Left ventricle myocardium inferior (tissue), 1 donor: ENCODE measurements around the gene SLC7A14. TPM values are rescaled to one million over a fixed set of nuclear protein-coding genes. Genes with fewer than 3 reads are reported as not detected.

Experiments used
- DNase-seq: peaks from one replicate; pipeline ENCODE4 v3.0.0-alpha.2; 2020
- H3K27ac ChIP-seq: fragments of 200-600 bp; replicated peaks from 2 replicates; pipeline ENCODE4 v1.8.0; 2021
- H3K27me3 ChIP-seq: fragments of 200-600 bp; 2 replicates; pipeline ENCODE4 v1.8.0; 2021; ENCODE audit warnings: low read depth
- H3K36me3 ChIP-seq: fragments of 200-600 bp; 2 replicates; pipeline ENCODE4 v1.8.0; 2021
- H3K4me1 ChIP-seq: fragments of 200-600 bp; 2 replicates; pipeline ENCODE4 v1.8.0; 2021
- H3K4me3 ChIP-seq: fragments of 200-600 bp; 2 replicates; pipeline ENCODE4 v1.8.0; 2021; ENCODE audit warnings: mild to moderate bottlenecking, moderate library complexity
- H3K9me3 ChIP-seq: fragments of 200-600 bp; replicated peaks from 2 replicates; pipeline ENCODE4 v1.8.0; 2021
- intact Hi-C: fragments of 100-400 bp; cut with micrococcal nuclease; formaldehyde crosslinking; loops from one replicate; pipeline ENCODE4 v1.11.0; 2022
- total RNA-seq: library from RNA; stranded (reverse); fragmentation: NEBNext Ultra II Directional; extraction: Animal tissue kit (Norgen Biotek cat#: 25700); gene quantifications from one replicate; pipeline ENCODE4 v1.2.1, GENCODE V29; 2021
- TF ChIP-seq, protein P1 (sequence below): fragments of 200-600 bp; IDR thresholded peaks from 2 replicates; pipeline ENCODE4 v1.8.0; 2021; ENCODE audit warnings: antibody characterized with exemption, mild to moderate bottlenecking, borderline replicate concordance
- donor health status: DM: no; HTN: yes; CAD: no; lungs with severe emphysema.

Gene SLC7A14
- total RNA-seq, 1 donor from 2014 or later = not detected

DNA sequence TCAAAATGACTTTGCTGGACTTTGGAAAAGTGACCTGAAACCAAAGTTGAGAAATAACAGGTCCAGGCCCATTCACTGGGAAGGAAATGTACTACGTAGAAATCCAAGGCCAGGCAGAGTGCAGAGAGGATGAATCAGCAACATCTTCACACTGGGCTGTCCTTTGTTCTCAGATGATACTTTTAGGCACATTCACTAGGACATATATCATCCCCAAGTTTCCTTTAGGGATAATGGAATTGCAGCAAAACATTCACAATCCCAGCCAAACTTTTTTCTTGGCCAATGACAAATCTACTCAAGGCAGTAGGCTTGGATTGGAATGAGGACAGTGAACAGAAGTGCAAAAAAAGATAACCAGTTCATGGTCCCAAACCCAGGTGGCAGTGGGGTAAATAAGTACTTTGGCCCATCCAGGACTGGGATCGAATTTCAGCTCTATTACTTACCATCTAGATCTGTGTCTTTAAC, 92.1 kb downstream of the SLC7A14 start:
- no peak overlapping the region for H3K4me3 ChIP-seq
- peaks cover 5% of the 10 kb centered on the region for H3K27me3 ChIP-seq
- DNase-seq = no peak
- TF ChIP-seq, protein P1, sequence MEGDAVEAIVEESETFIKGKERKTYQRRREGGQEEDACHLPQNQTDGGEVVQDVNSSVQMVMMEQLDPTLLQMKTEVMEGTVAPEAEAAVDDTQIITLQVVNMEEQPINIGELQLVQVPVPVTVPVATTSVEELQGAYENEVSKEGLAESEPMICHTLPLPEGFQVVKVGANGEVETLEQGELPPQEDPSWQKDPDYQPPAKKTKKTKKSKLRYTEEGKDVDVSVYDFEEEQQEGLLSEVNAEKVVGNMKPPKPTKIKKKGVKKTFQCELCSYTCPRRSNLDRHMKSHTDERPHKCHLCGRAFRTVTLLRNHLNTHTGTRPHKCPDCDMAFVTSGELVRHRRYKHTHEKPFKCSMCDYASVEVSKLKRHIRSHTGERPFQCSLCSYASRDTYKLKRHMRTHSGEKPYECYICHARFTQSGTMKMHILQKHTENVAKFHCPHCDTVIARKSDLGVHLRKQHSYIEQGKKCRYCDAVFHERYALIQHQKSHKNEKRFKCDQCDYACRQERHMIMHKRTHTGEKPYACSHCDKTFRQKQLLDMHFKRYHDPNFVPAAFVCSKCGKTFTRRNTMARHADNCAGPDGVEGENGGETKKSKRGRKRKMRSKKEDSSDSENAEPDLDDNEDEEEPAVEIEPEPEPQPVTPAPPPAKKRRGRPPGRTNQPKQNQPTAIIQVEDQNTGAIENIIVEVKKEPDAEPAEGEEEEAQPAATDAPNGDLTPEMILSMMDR = no peak
- intact Hi-C loops = no loop called here
- no peak overlapping the region for H3K27ac ChIP-seq
- no peaks in the 10 kb centered on the region for H3K9me3 ChIP-seq
- H3K4me1 ChIP-seq = no peaks in the 10 kb centered on the region
- H3K36me3 ChIP-seq = no peaks in the 10 kb centered on the region

DNA sequence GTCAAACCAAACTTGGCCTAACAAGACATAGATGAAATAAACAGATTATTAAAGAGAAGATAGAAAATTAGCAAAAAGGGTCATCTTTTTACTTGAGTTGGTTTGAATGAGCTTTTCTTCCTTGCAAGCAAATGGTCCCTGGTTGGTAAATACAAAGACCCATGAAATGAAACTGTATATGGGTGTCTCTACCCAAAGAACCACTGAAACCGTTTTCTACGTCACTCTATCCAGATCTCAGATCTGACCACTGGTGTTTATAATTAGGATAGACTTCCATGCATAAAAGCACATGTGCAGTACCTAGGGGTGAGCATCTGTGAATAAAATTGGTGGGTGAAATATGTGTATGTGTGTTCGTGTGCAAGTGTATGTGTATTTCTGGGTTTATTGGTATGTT, 94.0 kb downstream of the SLC7A14 start:
- no peak for DNase-seq
- Histone ChIP-seq H3K4me1 (no peaks in the 10 kb centered on the region), H3K27ac (no peak overlapping the region), H3K27me3 (peaks cover 5% of the 10 kb centered on the region), H3K36me3 (no peaks in the 10 kb centered on the region), H3K9me3 (no peaks in the 10 kb centered on the region), H3K4me3 (no peak overlapping the region)
- TF ChIP-seq, protein P1 = no peak
- intact Hi-C loops = no loop called here

DNA sequence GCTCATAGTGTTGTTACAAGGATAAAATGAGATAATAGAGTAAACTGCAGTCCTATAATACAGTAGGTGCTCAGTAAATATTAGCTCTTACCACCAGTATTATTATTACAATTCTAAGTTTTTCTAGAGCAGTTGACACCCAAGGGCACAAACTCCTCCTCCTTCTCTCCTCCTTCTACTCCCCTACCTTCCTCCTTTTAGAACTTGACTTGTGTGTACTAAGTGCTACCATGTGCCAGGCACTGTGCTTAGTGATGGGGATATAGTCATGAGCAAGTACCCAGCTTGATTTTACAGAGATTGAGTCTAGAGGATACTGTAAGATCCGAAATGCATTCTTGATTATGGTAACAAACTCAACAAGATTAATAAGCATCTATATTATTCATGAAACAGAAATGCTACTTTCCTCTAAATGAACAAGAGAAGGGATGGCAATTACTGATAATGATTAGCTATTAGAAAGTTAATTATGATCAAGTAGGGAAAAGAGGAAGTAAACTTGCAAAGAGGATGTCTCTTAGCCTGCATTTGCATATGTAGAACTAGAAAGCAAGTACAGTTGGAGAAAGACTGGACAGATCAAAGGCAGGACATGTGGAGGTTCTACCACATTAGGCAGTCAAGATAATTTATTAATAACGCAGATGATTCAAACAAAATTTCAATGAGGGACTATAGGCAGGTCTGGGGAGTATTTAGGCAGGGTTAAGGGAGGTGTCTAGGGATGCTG, 94.9 kb downstream of the SLC7A14 start:
- no peaks in the 10 kb centered on the region for H3K4me1 ChIP-seq
- H3K9me3 ChIP-seq = no peaks in the 10 kb centered on the region
- no peaks in the 10 kb centered on the region for H3K27me3 ChIP-seq
- H3K27ac ChIP-seq = no peak overlapping the region
- intact Hi-C loops = no loop called here
- no peak for DNase-seq
- H3K4me3 ChIP-seq = no peak overlapping the region
- no peaks in the 10 kb centered on the region for H3K36me3 ChIP-seq
- TF ChIP-seq, protein P1 = no peak

DNA sequence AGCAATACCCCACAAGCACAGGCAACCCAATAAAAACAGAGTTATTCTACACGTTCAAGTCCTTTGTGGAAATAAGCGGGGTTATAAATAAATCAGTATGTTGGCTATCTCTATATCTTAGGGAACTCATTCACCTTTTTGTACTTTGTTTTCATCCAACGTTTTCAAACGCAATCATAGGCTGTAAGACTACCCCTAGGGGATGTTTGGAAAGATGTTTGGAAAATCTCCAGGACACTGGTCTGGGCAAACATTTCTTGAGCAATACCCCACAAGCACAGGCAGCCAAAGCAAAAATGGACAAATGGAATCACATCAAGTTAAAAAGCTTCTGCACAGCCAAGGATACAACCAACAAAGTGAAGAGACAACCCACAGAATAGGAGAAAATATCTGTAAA, 97.1 kb downstream of the SLC7A14 start:
- intact Hi-C loops = no loop called here
- no peaks in the 10 kb centered on the region for H3K36me3 ChIP-seq
- TF ChIP-seq, protein P1 = no peak

DNA sequence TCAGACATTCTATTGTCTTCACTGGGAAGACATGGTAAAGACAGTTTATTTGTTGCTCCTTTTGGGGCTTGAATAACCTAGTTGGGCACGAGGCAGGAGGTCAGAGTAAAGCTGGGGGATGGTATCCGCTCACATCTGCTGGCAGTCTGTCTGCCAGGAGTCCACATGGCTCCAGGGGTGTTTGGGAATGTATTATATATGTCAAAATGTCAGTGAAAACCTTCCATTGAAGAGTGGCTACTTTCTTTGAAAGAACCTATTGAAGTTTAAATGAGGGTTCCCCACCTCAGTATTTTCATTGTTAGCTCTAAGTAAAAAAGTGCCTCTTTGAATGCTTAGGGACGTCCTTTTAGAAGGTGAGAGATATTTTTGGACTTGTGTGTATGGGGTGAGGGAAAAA, 98.8 kb downstream of the SLC7A14 start:
- no peak for DNase-seq
- TF ChIP-seq, protein P1 = no peak
- intact Hi-C loops = no loop called here

More for the DNA sequence above, 97.1 kb downstream of the SLC7A14 start:
- no peaks in the 10 kb centered on the region for H3K27me3 ChIP-seq
- H3K27ac ChIP-seq = no peak overlapping the region
- no peak for DNase-seq
- no peak overlapping the region for H3K4me3 ChIP-seq
- no peaks in the 10 kb centered on the region for H3K9me3 ChIP-seq
- no peaks in the 10 kb centered on the region for H3K4me1 ChIP-seq

More for the DNA sequence above, 98.8 kb downstream of the SLC7A14 start:
- Histone ChIP-seq H3K4me1 (no peaks in the 10 kb centered on the region), H3K27me3 (no peaks in the 10 kb centered on the region), H3K36me3 (no peaks in the 10 kb centered on the region), H3K27ac (no peak overlapping the region), H3K4me3 (no peak overlapping the region), H3K9me3 (no peaks in the 10 kb centered on the region)
